Measurements from ENCODE around the gene TSR3. TPM values are rescaled to one million over a fixed set of nuclear protein-coding genes. Genes with fewer than 3 reads are reported as not detected.

Gene TSR3
- total and polyA plus RNA-seq, 2 donors from 2014 or later, result 44.8 to 95.4 TPM

- no peak overlapping the region for H3K4me3 ChIP-seq (ENCODE audit: low read length in 3 of 3)
- H3K4me1 ChIP-seq (ENCODE audit: control insufficient read depth in 2 of 3, insufficient read depth in 2 of 3, low read depth in 1 of 3, low read length in 3 of 3), result no peaks in the 10 kb centered on the region
- H3K9ac ChIP-seq (ENCODE audit: low read length in 3 of 3), result no peak overlapping the region
- H3K27ac ChIP-seq (ENCODE audit: low read depth in 2 of 2, low read length in 2 of 2), result no peak overlapping the region
- FAIRE-seq (no peak), DNase-seq (no peak)
- no peaks in the 10 kb centered on the region for H3K9me3 ChIP-seq (ENCODE audit: control insufficient read depth in 2 of 3, insufficient read depth in 1 of 3, low read length in 3 of 3)
- no peaks in the 10 kb centered on the region for H3K27me3 ChIP-seq (ENCODE audit: control insufficient read depth, insufficient read depth, low read length)
- TF ChIP-seq CTCF (IDR thresholded peaks at IDR 0.05; ENCODE audit: borderline replicate concordance, extremely low read depth, insufficient read depth), result no peak
- peaks cover 2 to 13% (median 2%) of the 10 kb centered on the region in 3 donors for H3K36me3 ChIP-seq (ENCODE audit: control insufficient read depth in 2 of 3, insufficient read depth in 3 of 3, low read length in 3 of 3)
- intact Hi-C loops (cut with DNase I), result no loop called here
These were observed 41.1 kb upstream of the TSR3 start for GRCh38 chr16:1392826-1393225.

GRCh38 chr16:1390239-1390779, 38.6 kb upstream of the TSR3 start:
- Histone ChIP-seq H3K9ac (ENCODE audit: low read length in 3 of 3) (no peak overlapping the region), H3K4me3 (ENCODE audit: low read length in 3 of 3) (no peak overlapping the region), H3K9me3 (ENCODE audit: control insufficient read depth in 2 of 3, insufficient read depth in 1 of 3, low read length in 3 of 3) (no peaks in the 10 kb centered on the region), H3K27me3 (ENCODE audit: control insufficient read depth, insufficient read depth, low read length) (no peaks in the 10 kb centered on the region), H3K36me3 (ENCODE audit: control insufficient read depth in 2 of 3, insufficient read depth in 3 of 3, low read length in 3 of 3) (peaks cover 2 to 13% (median 2%) of the 10 kb centered on the region in 3 donors), H3K4me1 (ENCODE audit: control insufficient read depth in 2 of 3, insufficient read depth in 2 of 3, low read depth in 1 of 3, low read length in 3 of 3) (no peaks in the 10 kb centered on the region), H3K27ac (ENCODE audit: low read depth in 2 of 2, low read length in 2 of 2) (no peak overlapping the region)
- no peak for FAIRE-seq
- intact Hi-C loops (cut with DNase I), result no loop called here
- no peak for DNase-seq
- no peak for TF ChIP-seq CTCF (IDR thresholded peaks at IDR 0.05; ENCODE audit: borderline replicate concordance, extremely low read depth, insufficient read depth)

DNA sequence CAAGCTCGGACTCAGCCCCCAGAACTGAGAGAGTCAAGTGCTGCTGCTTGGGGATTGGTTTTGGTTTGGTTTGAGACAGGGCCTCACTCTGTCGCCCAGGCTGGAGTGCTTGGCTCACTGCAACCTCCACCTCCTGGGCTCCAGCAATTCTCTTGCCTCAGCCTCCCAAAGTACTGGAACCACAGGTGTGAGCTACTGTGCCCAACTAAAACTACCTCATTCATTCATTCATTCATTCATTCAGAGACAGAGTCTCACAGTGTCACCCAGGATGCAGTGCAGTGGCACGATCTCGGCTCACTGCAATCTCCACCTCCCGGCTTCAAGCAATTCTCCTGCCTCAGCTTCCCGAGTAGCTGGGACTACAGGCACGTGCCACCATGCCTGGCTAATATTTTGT, 38.1 kb upstream of the TSR3 start:
- no peak for FAIRE-seq
- no peak overlapping the region for H3K27ac ChIP-seq (ENCODE audit: low read depth in 2 of 2, low read length in 2 of 2)
- H3K4me3 ChIP-seq (ENCODE audit: low read length in 3 of 3), result no peak overlapping the region
- peaks cover 2 to 14% (median 3%) of the 10 kb centered on the region in 3 donors for H3K36me3 ChIP-seq (ENCODE audit: control insufficient read depth in 2 of 3, insufficient read depth in 3 of 3, low read length in 3 of 3)
- intact Hi-C loops (cut with DNase I), result no loop called here
- no peak for TF ChIP-seq CTCF (IDR thresholded peaks at IDR 0.05; ENCODE audit: borderline replicate concordance, extremely low read depth, insufficient read depth)
- H3K4me1 ChIP-seq (ENCODE audit: control insufficient read depth in 2 of 3, insufficient read depth in 2 of 3, low read depth in 1 of 3, low read length in 3 of 3), result no peaks in the 10 kb centered on the region
- no peaks in the 10 kb centered on the region for H3K27me3 ChIP-seq (ENCODE audit: control insufficient read depth, insufficient read depth, low read length)
- no peak for DNase-seq
- H3K9me3 ChIP-seq (ENCODE audit: control insufficient read depth in 2 of 3, insufficient read depth in 1 of 3, low read length in 3 of 3), result no peaks in the 10 kb centered on the region
- no peak overlapping the region for H3K9ac ChIP-seq (ENCODE audit: low read length in 3 of 3)

GRCh38 chr16:1387331-1387730, 35.7 kb upstream of the TSR3 start:
- intact Hi-C loops (cut with DNase I), result no loop called here
- H3K36me3 ChIP-seq (ENCODE audit: control insufficient read depth in 2 of 3, insufficient read depth in 3 of 3, low read length in 3 of 3), result peaks cover 0 to 8% (median 3%) of the 10 kb centered on the region in 3 donors

More at GRCh38 chr16:1387331-1387730, 35.7 kb upstream of the TSR3 start:
- no peak for FAIRE-seq
- DNase-seq, result no peak
- Histone ChIP-seq H3K4me3 (ENCODE audit: low read length in 3 of 3) (no peak overlapping the region), H3K9ac (ENCODE audit: low read length in 3 of 3) (no peak overlapping the region), H3K9me3 (ENCODE audit: control insufficient read depth in 2 of 3, insufficient read depth in 1 of 3, low read length in 3 of 3) (no peaks in the 10 kb centered on the region), H3K4me1 (ENCODE audit: control insufficient read depth in 2 of 3, insufficient read depth in 2 of 3, low read depth in 1 of 3, low read length in 3 of 3) (no peaks in the 10 kb centered on the region), H3K27ac (ENCODE audit: low read depth in 2 of 2, low read length in 2 of 2) (no peak overlapping the region), H3K27me3 (ENCODE audit: control insufficient read depth, insufficient read depth, low read length) (no peaks in the 10 kb centered on the region)
- no peak for TF ChIP-seq CTCF (IDR thresholded peaks at IDR 0.05; ENCODE audit: borderline replicate concordance, extremely low read depth, insufficient read depth)

All from kidney (tissue), 14 donors.